ENCODE measurements around the gene AK9.
"Not testable (repeated sequence)": the region's sequence is repeated elsewhere in the genome, so short reads cannot be mapped to it uniquely, and the experiment has no call there.

Gene AK9

GRCh38 chr6:109478841-109479624 lies 212.0 kb downstream of the AK9 start:
- DNase-seq (ENCODE audit: low read depth), result no peak

- no peak for DNase-seq (ENCODE audit: low read depth)
Observed at GRCh38 chr6:109478222-109478805, 212.7 kb downstream of the AK9 start.

GRCh38 chr6:109477725-109478124 lies 213.3 kb downstream of the AK9 start:
- DNase-seq (ENCODE audit: low read depth), result no peak

DNA sequence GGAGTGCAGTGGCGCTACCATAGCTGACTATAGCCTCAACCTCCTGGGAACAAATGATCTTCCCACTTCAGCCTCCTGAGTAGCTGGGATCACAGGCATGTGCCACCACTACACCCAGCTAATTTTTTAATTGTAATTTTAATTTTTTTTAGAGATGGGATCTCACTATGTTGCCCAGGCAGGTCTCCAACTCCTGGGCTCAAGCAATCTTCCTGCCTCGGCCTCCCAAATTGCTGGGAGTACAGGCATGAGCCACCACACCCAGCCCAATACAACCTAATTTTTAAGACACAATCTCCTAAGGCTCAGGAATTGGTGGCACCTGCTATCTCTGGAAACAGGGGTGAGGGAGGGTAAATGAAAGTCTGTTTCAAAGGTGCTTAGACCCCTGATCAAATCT lies 213.8 kb downstream of the AK9 start:
- no peak for DNase-seq (ENCODE audit: low read depth)

- DNase-seq (ENCODE audit: low read depth), result no peak
Observed at GRCh38 chr6:109475625-109476024, 215.4 kb downstream of the AK9 start.

GRCh38 chr6:109474995-109475394 lies 216.0 kb downstream of the AK9 start:
- no peak for DNase-seq (ENCODE audit: low read depth)

DNA sequence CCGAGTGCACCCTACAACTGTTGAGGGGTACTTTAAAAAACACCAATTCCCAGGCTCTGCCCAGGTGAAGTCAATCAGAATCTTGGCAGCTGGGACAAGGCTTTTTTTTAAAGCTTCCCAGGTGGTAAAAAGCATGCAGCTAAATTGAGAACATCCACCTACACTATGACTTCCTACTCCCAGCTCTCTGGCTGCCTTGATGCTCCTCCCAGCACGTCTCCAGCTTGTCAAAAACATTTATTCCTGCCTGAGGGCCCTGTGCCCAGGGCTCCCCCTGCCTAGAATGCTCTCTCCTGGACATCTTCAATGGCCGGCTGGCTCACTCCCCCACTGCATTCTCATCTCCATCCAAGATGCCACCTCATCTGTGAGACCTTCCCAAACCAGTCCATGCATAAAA lies 217.9 kb downstream of the AK9 start:
- no peak for DNase-seq (ENCODE audit: low read depth)

GRCh38 chr6:109472132-109472995 lies 218.6 kb downstream of the AK9 start:
- no peak for DNase-seq (ENCODE audit: low read depth)

DNA sequence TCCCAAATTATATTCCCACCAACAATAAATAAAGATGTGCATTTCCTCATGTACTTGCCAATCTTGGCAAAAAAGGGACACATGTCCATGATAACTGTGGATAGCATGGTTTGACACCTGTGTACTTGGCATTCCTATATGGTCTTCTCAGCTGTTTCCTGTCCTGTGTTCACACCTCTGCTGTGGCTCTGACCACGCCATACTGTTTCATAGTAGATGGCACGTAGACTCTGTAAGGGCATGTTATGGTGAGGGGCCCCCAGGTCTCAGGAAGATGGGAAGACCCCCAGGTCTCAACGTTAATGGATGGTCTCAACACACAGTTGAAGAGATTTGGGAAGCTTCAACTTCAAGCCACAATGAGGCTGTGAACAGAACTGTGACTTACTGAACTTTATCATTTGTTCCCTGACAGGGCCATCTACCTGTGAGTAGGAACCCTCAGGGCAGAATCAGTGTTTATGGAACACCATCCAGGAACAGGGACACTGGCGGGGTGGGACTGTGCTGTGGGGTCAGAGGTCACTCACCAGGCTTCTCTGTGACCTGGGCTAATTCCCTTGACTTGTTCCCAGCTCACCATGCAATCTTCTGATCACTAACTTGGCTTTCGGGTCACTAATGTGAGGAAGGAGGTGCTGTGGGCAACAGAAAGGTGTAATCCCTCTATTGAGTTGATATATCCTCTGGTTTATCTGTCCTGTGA lies 219.7 kb downstream of the AK9 start:
- DNase-seq (ENCODE audit: low read depth), result no peak

DNA sequence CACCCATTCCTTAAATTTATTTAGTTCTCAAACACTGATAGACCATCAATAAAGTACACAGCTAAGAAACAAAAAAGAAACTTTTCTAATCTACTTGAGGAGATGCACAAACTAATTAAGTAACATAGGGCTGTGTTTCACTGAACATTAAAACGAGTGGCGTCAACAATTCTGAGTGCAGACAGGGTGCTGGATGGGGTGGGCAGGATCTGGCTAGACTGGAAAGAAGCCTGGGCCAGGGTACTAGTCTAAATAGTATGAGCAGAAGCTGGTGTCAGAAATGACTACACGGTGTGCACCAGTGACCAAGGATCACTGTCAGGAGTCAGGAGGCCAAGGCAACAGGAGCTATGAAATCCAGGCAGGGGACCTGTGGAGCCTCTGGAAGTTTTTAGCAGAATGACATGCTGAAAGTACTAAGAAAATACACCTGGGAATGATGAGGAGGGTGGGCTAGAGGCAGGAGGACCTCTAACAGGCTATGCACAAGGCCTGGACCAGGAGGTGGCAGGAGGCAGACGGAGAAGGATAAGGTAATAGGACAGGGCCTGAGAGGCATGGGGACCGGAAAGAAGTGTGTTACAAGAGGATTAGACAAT lies 221.3 kb downstream of the AK9 start:
- no peak for DNase-seq (ENCODE audit: low read depth)

DNA sequence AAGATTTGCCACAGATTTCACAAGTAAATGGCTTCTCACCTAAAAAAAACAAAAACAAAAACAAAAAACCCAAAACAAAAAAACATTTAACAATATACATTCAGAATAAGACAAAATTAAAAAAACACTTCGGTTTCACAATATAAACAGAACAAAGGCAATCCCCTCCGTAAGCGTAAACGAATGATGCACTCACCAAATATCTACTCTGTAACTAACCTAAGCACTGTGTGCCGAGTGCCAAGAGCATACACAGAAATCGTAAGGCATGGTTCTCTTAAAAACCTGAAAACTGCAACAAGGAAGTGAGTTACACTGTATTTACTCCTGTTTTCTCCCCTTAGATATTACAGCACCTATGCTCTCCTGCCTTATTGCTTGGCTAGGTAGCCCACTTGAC lies 223.3 kb downstream of the AK9 start:
- no peak for DNase-seq (ENCODE audit: low read depth)

- DNase-seq (ENCODE audit: low read depth), result no peak
Observed at GRCh38 chr6:109466212-109466923, 224.6 kb downstream of the AK9 start.

DNA sequence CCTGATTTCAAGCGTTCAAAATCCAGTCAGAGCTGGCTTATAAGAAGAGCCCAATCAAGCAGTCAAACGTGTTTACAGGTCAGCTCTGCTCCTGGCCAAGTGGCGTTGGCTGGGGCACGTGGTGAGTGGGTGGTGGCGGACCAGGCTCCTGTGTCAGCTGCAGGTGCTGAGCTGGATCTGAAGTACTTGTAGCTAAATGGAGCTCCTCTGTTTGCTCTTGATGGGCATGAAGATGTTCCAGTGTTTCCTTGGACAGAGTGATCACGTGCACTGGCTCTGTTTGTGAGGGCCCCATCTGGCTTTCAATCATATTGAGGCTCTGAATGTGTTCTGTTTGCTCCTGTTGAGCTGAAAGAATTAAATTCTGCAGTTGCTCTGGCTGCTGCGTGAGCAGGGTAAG lies 225.2 kb downstream of the AK9 start:
- DNase-seq (ENCODE audit: low read depth), result no peak

GRCh38 chr6:109461733-109462526 lies 229.1 kb downstream of the AK9 start:
- DNase-seq (ENCODE audit: low read depth), result no peak

DNA sequence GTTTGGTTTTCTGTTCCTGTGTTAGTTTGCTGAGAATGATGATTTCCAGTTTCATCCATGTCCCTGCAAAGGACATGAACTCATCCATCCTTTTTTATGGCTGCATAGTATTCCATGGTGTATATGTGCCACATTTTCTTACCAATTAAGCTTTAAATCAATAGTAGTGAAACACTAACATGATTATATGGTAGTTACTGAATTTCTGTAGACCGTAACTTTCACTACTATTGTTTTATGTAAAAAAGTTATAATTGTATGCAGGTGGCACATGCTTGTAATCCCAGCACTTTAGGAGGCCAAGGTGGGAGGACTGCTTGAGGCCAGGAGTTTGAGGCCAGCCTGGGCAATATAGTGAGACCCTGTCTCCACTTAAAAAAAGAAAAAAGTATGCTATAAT lies 229.8 kb downstream of the AK9 start:
- not testable (repeated sequence) for DNase-seq (ENCODE audit: low read depth)

DNA sequence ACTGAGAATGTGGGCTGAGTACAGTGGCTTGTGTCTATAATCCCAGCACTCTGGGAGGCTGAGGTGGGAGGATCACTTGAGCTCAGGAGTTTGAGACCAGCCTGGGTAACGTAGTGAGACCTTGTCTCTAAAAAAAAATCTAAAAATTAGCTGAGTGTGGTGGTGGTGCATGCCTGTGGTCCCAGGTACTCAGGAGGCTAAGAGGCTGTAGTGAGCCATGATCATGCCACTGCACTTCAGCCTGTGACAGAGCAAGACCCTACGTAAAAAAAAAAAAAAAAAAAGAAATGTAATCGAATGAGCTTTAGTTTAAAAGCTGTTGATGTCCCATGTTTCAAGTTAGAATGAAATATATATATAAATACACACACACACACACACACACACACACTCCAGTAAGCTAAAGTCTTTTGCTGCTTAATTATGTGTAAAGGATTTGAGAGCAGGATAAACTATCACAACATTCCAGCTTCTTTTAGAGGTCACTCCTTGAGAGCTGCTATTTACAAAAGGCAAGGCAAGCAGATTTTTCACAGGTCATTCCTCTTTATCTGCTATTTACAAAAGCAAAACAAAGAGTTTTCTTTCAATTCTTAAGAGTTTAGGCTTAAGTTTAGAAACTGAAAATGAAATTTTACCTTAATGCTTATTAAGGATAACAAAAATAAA lies 230.7 kb downstream of the AK9 start:
- DNase-seq (ENCODE audit: low read depth), result no peak

- no peak for DNase-seq (ENCODE audit: low read depth)
Observed at GRCh38 chr6:109458774-109459531, 232.0 kb downstream of the AK9 start.

GRCh38 chr6:109457562-109457996 lies 233.4 kb downstream of the AK9 start:
- DNase-seq (ENCODE audit: low read depth), result no peak
